ENCODE data around the gene C1orf159.

DNA sequence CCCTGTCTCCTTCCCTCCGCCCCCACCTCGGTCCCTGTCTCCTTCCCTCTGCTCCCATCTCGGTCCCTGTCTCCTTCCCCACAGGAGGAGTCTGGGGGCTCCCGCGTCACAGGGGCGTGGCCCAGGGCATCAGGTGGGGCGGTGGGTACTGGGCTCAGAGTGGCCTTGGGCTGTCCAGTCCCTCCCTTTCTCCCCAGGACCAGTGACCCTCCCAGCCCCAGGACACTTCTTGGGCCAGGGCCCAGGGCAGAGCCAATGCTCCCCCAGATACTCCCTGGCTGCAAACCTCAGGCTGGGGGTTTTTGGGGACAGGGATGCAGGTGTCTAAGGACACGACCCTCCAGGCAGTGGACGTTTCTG is 35.0 kb downstream of the C1orf159 start:
- TF ChIP-seq, protein P1, sequence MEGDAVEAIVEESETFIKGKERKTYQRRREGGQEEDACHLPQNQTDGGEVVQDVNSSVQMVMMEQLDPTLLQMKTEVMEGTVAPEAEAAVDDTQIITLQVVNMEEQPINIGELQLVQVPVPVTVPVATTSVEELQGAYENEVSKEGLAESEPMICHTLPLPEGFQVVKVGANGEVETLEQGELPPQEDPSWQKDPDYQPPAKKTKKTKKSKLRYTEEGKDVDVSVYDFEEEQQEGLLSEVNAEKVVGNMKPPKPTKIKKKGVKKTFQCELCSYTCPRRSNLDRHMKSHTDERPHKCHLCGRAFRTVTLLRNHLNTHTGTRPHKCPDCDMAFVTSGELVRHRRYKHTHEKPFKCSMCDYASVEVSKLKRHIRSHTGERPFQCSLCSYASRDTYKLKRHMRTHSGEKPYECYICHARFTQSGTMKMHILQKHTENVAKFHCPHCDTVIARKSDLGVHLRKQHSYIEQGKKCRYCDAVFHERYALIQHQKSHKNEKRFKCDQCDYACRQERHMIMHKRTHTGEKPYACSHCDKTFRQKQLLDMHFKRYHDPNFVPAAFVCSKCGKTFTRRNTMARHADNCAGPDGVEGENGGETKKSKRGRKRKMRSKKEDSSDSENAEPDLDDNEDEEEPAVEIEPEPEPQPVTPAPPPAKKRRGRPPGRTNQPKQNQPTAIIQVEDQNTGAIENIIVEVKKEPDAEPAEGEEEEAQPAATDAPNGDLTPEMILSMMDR (IDR thresholded peaks at IDR 0.05 in 4 of 5, conservative IDR thresholded peaks at IDR 0.05 in 1 of 5) = no peak
- no peak for TF ChIP-seq POLR2A (IDR thresholded peaks at IDR 0.05)

Data from gastrocnemius medialis (tissue), 4 donors.